RPMI8226 (cell line): Measurements from ENCODE around the gene S1PR2.
"Not testable (repeated sequence)": the region's sequence is repeated elsewhere in the genome, so short reads cannot be mapped to it uniquely, and the experiment has no call there.

Experiments used
- DNase-seq: peaks from one replicate; pipeline ENCODE4 v3.0.0-alpha.2; 2015

S1PR2 gene

GRCh38 chr19:10222201-10222890 is 8.8 kb downstream of the S1PR2 start:
- no peak for DNase-seq

GRCh38 chr19:10220695-10221094 is 10.4 kb downstream of the S1PR2 start:
- DNase-seq, result no peak

GRCh38 chr19:10219678-10220077 is 11.5 kb downstream of the S1PR2 start:
- peak; percentile 81 for DNase-seq

GRCh38 chr19:10217085-10217484 is 14.0 kb downstream of the S1PR2 start:
- no peak for DNase-seq

GRCh38 chr19:10214784-10215183 is 16.3 kb downstream of the S1PR2 start:
- no peak for DNase-seq

GRCh38 chr19:10211691-10212090 is 19.4 kb downstream of the S1PR2 start:
- no peak for DNase-seq

GRCh38 chr19:10211061-10211460 is 20.1 kb downstream of the S1PR2 start:
- DNase-seq, result no peak

GRCh38 chr19:10209315-10209714 is 21.8 kb downstream of the S1PR2 start:
- DNase-seq, result no peak

GRCh38 chr19:10207026-10207425 is 24.1 kb downstream of the S1PR2 start:
- no peak for DNase-seq

GRCh38 chr19:10206226-10206885 is 24.8 kb downstream of the S1PR2 start:
- peak; percentile 50 for DNase-seq

- no peak for DNase-seq
These were observed 25.5 kb downstream of the S1PR2 start for GRCh38 chr19:10205636-10206035.

GRCh38 chr19:10203686-10204085 is 27.4 kb downstream of the S1PR2 start:
- DNase-seq, result no peak

GRCh38 chr19:10201176-10201575 is 30.0 kb downstream of the S1PR2 start:
- no peak for DNase-seq

- DNase-seq, result not testable (repeated sequence)
These were observed 31.0 kb downstream of the S1PR2 start for GRCh38 chr19:10200101-10200500.

GRCh38 chr19:10198889-10199644 is 32.1 kb downstream of the S1PR2 start:
- DNase-seq, result peak; percentile 33

- DNase-seq, result no peak
These were observed 36.0 kb downstream of the S1PR2 start for GRCh38 chr19:10195199-10195519.

GRCh38 chr19:10194500-10195198 is 36.5 kb downstream of the S1PR2 start, which contains the start of gene DNMT1:
DNMT1 (minus strand) TSS chr19:10194953; CDS start chr19:10194899, 54 bp downstream.
- peak; percentile 98 for DNase-seq

- DNase-seq, result peak; percentile 32
These were observed 37.2 kb downstream of the S1PR2 start for GRCh38 chr19:10193790-10194499.

GRCh38 chr19:10192922-10193321 is 38.2 kb downstream of the S1PR2 start:
- no peak for DNase-seq

- DNase-seq, result no peak
These were observed 39.8 kb downstream of the S1PR2 start for GRCh38 chr19:10191347-10191746.

GRCh38 chr19:10190026-10190425 is 41.1 kb downstream of the S1PR2 start:
- DNase-seq, result no peak

- DNase-seq, result no peak
These were observed 41.5 kb downstream of the S1PR2 start for GRCh38 chr19:10189616-10190015.

- DNase-seq, result no peak
These were observed 43.8 kb downstream of the S1PR2 start for GRCh38 chr19:10187315-10187714.
